ENCODE data around the gene MYO5B.

DNA sequence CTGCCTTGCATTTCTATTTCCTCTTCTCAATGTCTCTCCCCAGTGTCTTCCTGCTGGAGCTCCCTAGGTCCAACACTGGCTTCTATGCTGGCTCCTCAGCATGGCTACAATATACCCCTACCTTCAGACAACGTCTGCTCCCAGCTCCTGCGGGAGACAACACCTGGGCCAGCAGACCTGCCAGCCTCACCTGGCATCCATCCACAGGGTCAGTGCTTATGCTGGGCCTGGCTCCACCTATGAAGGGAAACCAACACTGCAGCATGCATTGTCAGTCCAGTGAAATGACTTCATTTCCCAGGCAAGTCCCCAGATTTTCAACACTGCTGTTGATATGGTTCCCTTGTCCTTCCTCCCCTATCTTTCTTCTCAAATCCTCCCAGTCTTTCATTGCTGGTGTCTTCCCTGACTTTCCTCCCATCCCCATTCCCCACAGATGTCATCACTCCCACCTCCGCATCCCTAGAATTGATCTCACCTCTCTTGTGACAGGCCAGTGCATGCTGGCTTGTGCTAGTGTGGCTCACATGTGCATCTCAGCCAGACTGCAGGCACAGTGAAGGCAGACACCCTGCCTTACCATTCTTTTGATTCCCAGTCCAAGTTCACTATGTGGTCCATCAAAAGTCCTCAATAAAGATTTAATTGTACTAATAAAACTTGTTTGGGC, 98.0 kb downstream of the MYO5B start:
- no peak for TF ChIP-seq EZH2 (IDR thresholded peaks at IDR 0.05; ENCODE audit: borderline replicate concordance)
- TF ChIP-seq CTCF (IDR thresholded peaks at IDR 0.05; ENCODE audit: poor library complexity) = no peak

Measured in hepatocyte (in vitro differentiated cells).